Ovary (tissue), 3 donors: ENCODE data around the gene PFAS.

Experiments used
- CTCF ChIP-seq, 3 donors: fragments of 450-650 bp in 2 of 3; fragments of 200-600 bp in 1 of 3; IDR thresholded peaks; one replicate each; pipeline versions ENCODE4 v1.5.1 to v1.8.0; 2016 to 2022; ENCODE audit warnings: antibody characterized with exemption in 3 of 3, mild to moderate bottlenecking in 1 of 3
- EP300 ChIP-seq: sonication (generic); formaldehyde crosslinking; IDR thresholded peaks from one replicate; pipeline ENCODE4 v1.6.1; 2017; ENCODE audit warnings: antibody characterized with exemption
- POLR2A ChIP-seq: fragments of 450-650 bp; IDR thresholded peaks from one replicate; pipeline ENCODE4 v1.6.1; 2017; ENCODE audit warnings: antibody characterized with exemption, mild to moderate bottlenecking, moderate library complexity
- donor health status: DM: no; HTN: no; CAD: no.

DNA sequence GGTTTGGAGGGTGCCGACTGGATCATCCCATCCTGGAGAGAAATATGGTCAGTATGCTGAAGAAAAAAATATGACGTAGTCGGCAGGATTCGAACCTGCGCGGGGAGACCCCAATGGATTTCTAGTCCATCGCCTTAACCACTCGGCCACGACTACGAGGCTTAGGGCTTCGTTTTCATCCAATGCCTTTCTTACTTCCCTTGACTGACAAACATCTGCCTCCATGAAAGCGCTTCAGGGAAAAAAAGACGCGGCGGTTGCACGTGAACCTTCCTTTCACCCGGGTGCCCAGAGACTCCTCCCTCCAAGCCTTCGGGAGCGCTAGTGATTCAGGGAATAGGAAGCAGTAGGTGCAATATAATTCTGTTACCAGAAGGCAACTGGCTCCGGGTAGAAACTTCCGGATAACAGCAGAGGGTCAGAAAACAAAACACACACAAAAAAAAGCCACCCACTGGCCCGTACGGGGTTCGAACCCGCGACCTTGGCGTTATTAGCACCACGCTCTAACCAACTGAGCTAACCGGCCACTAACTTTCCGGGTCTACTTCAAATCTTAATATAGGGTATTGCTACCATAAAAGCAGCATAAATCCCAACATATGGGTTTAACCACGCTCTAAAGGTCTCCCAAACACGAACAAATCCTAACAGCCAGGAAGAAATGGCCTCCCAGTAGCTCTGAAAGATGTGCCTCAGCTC is 22.4 kb upstream of the PFAS start:
- TF ChIP-seq CTCF (IDR thresholded peaks at IDR 0.05) = no peak
- TF ChIP-seq POLR2A = no peak
- no peak for TF ChIP-seq EP300
